HG02981 (cell line): ENCODE data around the gene CCL26.
"Not testable (repeated sequence)": the region's sequence is repeated elsewhere in the genome, so short reads cannot be mapped to it uniquely, and the experiment has no call there.

ENCODE experiments used
- ATAC-seq: cut with Tn5 transposase; IDR thresholded peaks from one replicate; pipeline ENCODE4 v1.9.1; 2021; ENCODE audit warnings: mild to moderate bottlenecking, moderate library complexity; ENCODE audit not compliant: unreplicated experiment

CCL26 gene

GRCh38 chr7:75793676-75794075, 21.7 kb upstream of the CCL26 start:
- ATAC-seq = no peak

- ATAC-seq = not testable (repeated sequence)
Observed at GRCh38 chr7:75792567-75792966, 20.6 kb upstream of the CCL26 start.

DNA sequence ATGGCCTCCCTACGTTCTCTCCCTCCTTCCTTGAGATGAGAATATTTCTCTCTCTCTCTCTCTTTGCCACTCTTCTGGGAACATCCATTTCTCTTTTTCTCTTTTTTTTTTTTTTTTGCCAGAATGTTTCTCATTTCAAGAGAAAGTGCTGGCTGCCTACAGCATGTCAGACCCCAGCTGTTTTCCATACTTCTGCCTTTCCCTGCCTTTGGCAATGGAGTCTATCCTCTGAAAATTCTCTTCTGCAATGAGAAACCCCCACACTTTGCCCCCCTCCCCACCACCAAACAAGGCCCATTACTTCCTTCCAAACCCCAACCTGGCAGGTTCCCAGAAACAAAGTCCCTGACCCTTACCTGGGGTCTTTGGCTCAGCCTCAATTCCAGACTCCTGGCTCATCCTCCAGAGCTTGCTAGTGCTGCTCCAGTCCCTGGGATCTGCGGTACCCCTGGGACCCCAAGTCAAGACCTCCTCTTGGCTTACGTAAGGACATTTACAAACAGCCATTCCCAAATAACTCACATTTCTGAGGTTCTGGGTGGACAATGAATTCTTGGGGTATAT, 17.4 kb upstream of the CCL26 start:
- ATAC-seq = no peak

GRCh38 chr7:75788154-75788847, 16.3 kb upstream of the CCL26 start:
- not testable (repeated sequence) for ATAC-seq

- not testable (repeated sequence) for ATAC-seq
Observed at GRCh38 chr7:75783058-75783457, 11.0 kb upstream of the CCL26 start.

- ATAC-seq = not testable (repeated sequence)
Observed at GRCh38 chr7:75780647-75781273, 8.7 kb upstream of the CCL26 start.

GRCh38 chr7:75779516-75779915, 7.5 kb upstream of the CCL26 start:
- ATAC-seq = not testable (repeated sequence)

GRCh38 chr7:75779035-75779434, 7.0 kb upstream of the CCL26 start:
- not testable (repeated sequence) for ATAC-seq

GRCh38 chr7:75776295-75776971, 4.4 kb upstream of the CCL26 start:
- no peak for ATAC-seq

DNA sequence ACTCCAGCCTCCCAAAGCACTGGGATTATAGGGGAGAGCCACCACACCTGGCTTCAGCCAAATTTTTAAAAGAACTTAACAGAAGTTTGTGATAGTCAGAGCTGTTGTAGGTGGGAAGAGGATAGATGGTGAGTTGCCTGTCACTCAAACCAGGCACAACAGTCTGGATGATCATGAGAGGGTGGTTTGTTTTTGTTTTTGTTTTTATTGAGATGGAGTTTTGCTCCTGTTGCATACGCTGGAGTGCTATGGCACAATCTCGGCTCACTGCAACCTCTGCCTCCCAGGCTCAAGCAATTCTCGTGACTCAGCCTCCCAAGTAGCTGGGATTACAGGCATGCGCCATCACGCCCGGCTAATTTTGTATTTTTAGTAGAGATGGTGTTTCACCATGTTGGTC, 1.9 kb upstream of the CCL26 start:
- ATAC-seq = not testable (repeated sequence)

DNA sequence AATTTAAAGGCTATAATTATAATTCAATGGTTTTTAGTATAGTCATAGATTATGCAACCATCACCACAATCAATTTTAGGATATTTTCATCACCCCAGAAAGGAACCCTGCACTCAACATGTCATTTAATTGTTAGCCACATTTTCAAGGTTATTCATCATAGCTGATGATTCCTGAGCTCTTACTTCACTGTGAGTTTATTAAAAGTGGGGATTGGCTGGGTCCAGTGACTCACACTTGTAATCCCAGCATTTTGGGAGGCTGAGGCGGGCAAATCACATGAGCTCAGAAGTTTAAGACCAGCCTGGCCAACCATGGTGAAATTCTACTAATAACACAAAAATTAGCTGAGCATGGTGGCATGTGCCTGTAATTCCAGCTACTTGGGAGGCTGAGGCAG, 787 bp downstream of the CCL26 start:
- ATAC-seq = no peak

- ATAC-seq = peak; percentile 50
Observed at GRCh38 chr7:75762350-75762917, 9.6 kb downstream of the CCL26 start.

DNA sequence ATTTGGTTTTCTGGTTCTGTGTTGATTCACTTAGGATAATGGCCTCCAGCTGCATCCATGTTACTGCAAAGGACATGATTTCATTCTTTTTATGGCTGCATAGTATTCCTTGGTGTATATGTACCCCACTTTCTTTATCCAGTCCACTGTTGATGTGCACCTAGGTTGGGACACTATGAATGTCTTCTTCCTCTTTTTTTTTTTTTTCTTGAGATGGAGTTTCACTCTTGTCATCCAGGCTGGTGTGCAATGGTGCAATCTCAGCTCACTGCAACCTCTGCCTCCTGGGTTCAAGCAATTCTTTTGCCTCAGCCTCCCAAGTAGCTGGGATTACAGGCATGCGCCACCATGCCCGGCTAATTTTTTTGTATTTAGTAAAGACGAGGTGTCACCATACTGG, 10.2 kb downstream of the CCL26 start:
- ATAC-seq = not testable (repeated sequence)

DNA sequence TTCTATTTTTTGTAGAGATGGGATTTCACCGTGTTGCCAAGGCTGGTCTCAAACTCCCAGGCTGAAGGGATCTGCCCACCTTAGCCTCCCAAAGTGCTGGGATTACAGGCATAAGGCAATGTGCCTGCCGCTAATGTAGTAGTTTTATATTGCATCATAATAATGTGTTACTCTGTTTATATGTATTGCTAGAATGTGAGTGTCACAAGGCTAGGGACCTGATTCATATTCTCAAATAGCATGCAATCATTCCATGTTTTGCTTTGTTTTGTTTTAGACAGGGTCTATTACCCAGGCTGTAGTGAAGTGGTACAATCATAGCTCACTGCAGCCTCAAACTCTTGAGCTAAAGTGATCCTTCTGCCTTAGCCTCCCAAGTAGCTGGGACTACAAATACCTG, 13.5 kb downstream of the CCL26 start:
- no peak for ATAC-seq

- no peak for ATAC-seq
Observed at GRCh38 chr7:75757860-75758259, 14.2 kb downstream of the CCL26 start.

GRCh38 chr7:75756991-75757676, 14.9 kb downstream of the CCL26 start:
- no peak for ATAC-seq

- ATAC-seq = no peak
Observed at GRCh38 chr7:75756206-75756990, 15.6 kb downstream of the CCL26 start.

- no peak for ATAC-seq
Observed at GRCh38 chr7:75743455-75743859, 28.6 kb downstream of the CCL26 start.

- ATAC-seq = no peak
Observed at GRCh38 chr7:75740846-75741497, 31.0 kb downstream of the CCL26 start.
